GM19239 (cell line): Measurements from ENCODE around the gene ABCD1.
A peak's percentile ranks its signal among the peaks of the same experiment; 100 is the strongest.

Source experiments
- DNase-seq: peaks from one replicate; pipeline ENCODE4 v3.0.0; 2011; ENCODE audit warnings: low spot score; ENCODE audit not compliant: insufficient read length
- FAIRE-seq: peaks from 2 replicates; lab custom pipeline; 2011; peaks lifted over from hg19 to GRCh38; lab: Jason Lieb, UNC

Gene ABCD1

DNA sequence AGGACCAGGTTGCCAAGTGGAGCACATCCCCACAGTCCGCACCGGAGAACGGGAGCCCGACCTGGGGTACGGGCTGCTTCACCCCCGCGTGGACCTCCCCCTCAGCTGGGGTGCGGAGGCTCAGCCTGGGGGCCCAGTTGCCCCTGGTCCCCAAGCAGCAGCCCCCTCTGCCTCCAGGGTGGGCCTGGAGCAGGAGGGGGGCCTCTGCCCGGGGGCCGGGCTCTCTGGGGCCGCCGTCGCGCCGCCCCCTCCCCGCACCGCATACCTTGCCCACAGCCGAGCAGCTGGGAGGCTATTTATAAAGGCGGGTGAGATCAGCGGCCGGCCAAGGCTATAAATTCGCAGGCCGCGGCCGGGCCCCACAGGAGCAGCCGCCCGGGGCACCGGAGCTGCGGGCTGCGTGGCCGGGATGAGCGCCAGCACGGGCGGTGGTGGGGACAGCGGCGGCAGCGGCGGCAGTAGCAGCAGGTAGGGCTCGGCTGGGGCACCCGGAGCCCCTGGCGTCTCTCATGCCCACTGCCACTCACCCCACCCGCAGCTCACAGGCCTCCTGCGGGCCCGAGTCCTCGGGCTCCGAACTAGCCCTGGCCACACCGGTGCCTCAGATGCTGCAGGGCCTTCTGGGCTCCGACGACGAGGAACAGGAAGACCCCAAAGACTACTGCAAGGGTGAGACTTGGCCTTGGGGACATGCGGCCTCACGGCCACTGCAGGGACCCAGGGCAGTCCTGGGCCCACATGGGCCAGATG, 56.2 kb downstream of the ABCD1 start, which contains the start of gene SRPK3:
Gene SRPK3 (plus strand): TSS at position 364 of the 750 bp plus-strand sequence. CDS start 46 bp downstream, at position 410.
- FAIRE-seq = no peak
- no peak for DNase-seq

DNA sequence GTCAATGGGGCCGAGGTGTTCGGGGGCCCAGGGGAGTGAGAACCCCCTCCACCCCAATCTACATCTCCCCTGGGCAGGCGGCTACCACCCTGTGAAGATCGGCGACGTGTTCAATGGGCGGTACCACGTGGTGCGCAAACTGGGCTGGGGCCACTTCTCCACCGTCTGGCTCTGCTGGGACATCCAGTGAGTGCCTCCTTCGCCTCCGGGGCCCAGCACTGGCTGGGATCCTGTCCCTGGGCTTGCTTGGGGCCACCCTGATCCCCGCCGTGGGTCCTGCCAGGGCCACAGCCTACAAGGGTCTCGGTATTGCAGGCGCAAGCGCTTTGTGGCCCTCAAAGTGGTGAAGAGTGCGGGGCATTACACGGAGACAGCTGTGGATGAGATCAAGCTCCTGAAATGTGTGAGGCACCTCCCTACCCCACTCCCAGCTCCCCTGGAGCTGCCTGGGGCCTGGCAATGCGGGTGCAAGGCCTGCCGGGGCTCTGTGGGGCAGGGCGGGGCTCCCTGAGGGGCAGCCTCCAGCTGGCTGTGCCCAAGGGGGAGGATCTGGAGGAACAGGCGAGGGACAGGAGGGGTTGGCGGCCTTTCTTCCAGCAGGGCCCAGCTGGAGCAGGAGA, 56.9 kb downstream of the ABCD1 start:
- no peak for FAIRE-seq
- DNase-seq = no peak

DNA sequence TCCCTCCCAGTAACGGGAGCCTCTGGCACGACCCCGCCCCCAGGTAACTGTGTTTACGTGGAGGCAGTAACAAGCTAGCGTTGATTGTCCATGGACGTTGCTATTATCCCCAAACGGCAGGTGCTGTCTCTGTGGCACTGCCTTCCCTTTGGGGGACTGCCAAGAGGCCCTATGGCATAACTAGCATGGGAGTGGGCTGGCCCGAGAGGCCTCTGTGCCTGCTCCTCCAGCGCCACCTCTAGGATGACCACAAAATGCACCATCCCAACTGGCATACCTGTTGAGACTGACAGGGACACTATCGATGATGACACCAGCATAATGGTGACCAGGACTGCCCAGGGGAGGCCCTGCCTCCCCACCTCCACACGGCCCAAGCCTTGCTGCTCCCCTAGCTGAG, 57.7 kb downstream of the ABCD1 start:
- FAIRE-seq = no peak
- no peak for DNase-seq

DNA sequence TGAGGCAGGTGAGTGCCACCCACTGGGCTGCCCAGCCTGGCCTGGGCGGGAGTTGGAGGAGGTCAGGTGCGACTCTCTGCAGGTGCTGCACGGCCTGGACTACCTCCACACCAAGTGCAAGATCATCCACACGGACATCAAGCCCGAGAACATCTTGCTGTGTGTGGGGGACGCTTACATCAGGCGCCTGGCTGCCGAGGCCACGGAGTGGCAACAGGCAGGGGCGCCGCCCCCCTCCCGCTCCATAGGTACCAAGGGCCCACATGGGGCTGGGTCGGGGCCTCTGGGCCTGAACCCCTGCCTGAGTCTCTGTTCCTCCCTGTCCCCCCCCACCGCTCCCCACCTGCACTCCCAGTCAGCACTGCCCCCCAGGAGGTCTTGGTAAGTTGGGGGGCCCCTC, 58.2 kb downstream of the ABCD1 start:
- FAIRE-seq = no peak
- no peak for DNase-seq

DNA sequence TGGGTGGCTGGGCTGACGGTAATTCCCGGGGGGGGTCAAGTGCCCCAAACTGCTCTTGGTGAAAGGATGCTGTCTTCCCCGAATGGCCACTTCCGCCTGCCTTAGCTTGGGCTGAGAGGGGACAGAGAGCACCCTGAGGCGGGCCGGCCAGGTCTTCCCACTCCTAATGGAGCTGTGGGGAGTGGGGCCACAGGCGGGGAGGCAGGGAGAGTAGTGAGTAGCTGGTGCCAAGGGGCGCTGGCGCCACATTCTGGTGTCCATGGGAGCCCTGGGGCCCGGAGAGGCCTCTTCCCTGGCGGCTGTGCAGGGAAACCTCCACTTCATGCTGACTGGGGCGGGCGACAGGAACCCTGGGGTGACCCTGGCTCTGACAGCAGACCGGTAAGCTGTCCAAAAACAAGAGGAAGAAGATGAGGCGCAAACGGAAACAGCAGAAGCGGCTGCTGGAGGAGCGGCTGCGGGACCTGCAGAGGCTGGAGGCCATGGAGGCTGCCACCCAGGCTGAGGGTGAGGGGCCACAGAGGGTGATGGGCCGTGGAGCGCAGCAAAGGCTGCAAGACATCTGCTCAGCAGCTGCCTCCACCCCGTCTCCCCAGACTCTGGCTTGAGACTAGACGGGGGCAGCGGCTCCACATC, 58.8 kb downstream of the ABCD1 start:
- DNase-seq (no peak), FAIRE-seq (no peak)

DNA sequence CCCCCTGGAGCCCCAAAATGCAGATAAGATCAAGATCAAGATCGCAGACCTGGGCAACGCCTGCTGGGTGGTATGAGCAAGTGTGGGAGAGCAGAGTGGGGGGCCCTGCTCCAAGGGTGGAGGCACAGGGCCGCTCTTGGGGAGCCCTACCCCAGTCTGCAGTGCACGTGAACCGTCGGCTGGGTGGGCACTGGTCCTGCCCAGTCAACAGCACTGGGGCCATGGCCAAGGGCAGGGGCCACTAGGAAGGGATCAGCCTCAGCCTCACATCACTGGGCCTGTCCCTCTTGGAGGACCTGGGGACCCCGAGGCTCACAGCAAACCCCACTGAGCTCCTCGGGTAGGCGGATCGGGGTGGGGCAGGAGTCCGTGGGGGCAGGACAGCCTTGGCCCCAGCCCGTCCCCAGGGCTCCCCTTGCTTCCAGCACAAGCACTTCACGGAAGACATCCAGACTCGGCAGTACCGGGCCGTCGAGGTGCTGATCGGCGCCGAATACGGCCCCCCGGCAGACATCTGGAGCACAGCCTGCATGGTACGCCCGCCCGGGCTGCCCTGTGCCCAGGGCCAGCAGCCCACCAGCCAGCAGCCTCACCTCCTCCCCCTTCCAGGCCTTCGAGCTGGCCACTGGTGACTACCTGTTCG, 59.8 kb downstream of the ABCD1 start:
- FAIRE-seq = no peak
- DNase-seq = no peak

DNA sequence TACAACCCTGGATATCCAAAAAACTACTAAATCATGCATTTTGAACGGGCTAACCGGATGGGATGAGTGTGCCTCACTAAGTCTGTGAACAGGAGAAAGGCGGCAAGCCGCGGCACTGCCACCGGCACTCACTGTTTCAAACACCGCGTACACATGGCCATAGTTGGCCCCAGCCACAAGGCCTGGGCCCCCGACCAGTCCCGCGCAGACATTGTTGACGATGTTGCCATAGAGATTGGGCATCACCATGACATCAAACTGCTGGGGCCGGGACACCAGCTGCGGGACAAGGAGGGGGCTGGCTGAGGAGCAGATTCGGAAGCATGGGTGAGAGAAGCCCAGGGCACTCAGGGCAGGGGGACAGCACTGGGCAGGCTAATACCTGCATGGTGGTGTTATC, 62.0 kb downstream of the ABCD1 start:
- DNase-seq (no peak), FAIRE-seq (no peak)

DNA sequence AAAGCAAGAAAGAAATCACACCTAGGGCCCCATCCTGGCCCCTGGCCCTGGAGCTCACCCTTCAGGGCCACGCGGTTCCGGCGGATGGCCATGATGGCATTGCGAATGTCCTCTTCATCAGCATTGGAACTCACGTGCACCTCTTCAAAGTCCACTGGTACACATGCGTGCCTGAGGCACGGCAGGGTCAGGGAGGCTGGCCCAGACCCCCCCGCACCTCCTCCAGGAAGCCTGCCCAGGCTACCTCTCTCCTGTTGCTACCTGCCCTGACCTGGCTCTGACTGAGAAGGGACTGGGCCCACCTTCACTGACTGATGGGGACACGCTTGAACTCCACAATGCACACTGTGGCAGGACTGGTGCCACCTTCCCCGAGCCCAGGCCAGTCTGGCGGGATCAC, 65.0 kb downstream of the ABCD1 start:
- no peak for FAIRE-seq
- no peak for DNase-seq

DNA sequence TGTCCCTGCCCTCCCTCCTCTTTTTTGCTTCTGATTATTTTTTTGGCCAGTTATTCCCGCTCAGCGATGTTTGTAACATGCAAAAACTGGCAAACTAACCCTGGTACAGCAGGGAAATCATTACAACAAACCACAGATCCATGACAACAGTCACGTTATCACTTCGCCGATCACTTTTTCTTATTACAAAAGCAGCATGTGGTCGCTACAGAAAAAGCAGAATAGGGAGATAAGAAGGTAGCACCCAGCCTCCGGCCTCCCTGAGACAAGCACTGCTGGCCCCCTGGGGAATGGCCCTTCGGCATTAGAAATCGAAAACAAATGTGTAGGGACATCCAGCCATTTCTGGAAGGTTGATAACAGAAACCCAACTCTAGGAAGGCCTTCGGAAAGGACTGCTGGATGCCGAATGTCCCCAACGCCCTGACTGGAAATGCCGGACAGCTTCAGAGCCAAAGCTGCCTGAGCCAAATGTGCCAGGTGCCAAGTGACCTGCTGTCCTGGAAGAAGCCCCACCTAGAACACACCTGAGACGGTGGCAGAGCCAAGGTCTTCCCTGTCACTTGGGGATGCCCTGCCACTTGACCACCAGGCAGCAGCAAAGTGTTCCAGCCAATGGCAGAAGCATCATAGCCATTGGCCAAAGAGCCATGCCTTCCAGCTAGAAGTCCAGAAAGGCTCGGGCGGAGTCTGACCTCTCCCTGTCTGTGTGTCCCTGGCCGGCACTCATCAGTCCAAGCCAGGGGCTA, 66.6 kb downstream of the ABCD1 start:
- FAIRE-seq (no peak), DNase-seq (no peak)

DNA sequence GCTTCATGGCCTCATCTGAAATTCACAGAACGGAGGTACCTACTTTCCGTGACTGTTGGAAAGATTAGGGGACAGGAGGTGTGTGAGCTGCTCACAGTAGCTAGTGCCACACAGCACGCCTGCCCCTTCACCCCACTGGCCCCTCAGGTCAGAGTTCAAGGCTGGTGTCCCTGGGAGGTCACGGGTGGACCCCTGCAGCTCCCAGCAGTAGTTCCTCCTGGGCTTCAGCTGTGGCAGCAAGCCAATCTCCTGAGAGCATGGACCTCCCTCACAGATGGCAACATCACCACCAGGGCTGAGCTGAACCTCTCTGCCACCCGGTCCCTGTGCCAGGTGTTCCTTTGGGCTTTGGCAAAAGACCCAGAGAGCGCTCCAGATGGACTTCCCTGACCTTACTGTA, 67.7 kb downstream of the ABCD1 start:
- no peak for FAIRE-seq
- no peak for DNase-seq

DNA sequence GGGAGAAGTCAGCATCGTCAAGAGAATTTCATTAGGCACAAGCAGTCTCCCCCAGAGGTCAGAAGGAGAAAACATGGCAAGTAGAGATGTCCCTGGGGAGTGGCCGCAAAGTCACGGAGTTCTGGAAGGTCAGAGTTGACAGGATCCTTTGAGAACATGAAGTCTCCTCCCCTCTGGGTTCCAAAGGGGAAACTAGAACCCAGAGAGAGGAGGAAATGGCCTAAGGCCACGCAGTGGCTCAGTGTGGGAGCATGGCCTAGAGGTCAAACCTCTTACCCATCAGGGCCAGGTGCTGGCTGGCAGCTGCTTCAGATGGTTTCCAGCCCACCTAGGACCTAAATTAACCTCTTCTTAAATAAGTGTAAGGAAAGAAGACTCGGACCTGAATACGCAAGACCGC, 68.6 kb downstream of the ABCD1 start:
- peak; percentile 92 for FAIRE-seq

More for the DNA sequence above, 68.6 kb downstream of the ABCD1 start:
- no peak for DNase-seq
